ENCODE measurements around the gene JOSD1.

The JOSD1 gene

GRCh38 chr22:38700789-38701628 is at the start of gene JOSD1:
JOSD1 (minus strand) TSS chr22:38700943; CDS start chr22:38699987, 956 bp downstream.
- DNase-seq = peak; percentile 82

DNA sequence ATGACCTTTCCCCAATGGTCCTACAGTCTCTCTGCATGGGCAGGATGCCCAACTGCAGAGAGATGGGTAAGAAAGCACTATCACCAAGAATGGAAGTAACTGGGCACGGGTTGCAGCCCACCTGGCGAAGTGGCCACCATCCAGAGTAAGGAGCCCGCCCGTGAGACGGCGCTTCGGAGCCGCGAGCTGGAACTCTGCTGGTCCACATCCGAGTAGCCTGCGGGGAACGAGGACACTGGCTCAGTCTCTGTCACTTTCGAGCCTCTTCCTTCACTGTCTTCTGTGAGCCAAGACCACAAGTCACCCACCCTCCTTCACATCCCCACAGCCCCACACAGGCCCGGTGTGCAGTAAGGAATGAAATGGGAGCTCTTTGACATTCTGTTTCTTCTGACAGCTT is 49.4 kb upstream of the JOSD1 start:
- DNase-seq = no peak

DNA sequence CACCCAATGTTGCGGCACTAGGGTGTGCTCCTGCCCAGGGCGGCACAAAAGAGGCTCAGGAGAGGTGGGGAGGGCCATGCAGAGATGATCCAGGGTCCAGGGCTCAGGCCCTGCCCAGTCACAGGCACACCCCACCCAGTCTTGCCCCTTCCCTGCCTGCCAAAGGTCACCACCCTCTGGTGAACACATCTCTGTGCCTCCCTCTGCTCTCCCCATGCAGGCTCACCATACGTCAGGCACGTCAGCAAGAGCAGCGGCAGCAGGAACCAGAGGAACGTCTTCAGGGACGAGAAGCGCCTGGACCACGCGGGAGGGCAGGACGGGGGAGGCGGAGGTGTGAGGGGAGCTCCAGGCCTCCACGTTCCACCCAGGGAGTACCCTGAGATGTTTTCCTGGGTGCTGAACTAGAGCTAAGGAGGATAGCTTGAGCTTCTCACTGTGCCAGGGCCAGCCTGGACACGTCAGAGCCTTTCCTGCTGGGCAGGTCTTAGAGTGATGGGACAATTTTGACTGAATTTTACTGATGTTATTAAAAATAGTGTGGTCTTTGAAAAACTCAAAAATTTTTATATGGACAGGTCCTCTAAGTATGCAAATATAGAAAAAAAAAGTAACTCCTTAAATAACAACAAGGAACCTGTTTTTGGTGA is 47.9 kb upstream of the JOSD1 start:
- no peak for DNase-seq

GRCh38 chr22:38745676-38746460 is 45.1 kb upstream of the JOSD1 start:
- no peak for DNase-seq

DNA sequence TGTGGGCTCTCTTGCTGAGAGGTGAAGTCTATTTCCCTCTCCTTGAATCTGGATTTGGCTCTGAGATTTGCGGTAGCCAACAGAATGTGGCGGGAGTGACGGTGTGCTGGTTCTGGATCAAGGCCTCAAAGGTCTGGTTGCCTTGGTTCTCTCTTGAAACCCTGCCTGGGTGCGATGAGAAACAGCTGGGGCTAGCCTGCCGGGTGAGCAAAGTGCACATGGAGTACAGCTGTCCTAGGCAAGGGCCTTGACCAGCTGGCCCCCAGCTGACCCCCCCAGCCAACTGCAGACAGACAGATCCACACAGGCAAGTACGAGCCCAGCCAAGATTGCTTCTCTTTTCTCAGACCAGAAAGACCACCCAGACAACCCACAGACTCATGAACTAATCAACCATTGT is 44.2 kb upstream of the JOSD1 start:
- DNase-seq = no peak

- DNase-seq = no peak
These were observed 41.6 kb upstream of the JOSD1 start for GRCh38 chr22:38742176-38742942.

DNA sequence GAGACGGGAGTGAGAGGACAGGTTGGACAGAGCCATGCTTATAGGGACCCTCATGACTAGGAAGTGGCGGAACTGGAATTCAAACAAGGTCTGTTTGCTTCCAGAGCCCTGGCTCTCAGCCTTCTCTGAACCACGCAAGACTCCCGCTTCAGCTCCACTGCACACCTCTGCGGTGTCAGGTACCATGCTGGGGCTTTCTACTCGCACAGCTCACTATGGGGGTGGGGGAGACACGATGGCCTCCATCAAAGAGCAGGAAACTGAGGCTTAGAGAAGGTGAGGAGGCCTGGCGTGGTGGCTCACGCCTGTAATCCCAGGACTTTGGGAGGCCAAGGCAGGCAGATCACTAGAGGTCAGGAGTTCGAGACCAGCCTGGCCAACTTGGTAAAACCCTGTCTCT is 40.8 kb upstream of the JOSD1 start:
- DNase-seq = no peak

- DNase-seq = no peak
These were observed 40.4 kb upstream of the JOSD1 start for GRCh38 chr22:38741166-38741565.

DNA sequence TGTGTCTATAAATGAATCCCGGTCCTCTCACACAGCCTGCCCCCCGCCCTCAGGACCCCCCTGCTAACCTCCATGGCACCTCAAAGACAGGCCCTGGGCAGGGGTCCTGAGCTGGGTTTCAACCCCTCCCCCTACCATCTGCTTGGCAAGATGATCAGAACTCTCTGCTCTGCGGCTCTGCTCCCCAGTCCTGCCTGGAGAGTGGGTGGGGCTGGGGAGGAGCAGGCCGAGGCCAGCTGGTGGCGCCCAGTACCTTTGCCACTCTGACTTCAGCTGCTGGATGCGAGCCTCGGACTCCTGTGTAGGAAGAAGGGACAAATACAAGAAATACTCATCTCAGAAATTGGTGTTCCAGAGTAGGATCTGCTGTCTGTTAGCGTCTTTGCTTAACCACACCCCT is 40.0 kb upstream of the JOSD1 start:
- DNase-seq = no peak

DNA sequence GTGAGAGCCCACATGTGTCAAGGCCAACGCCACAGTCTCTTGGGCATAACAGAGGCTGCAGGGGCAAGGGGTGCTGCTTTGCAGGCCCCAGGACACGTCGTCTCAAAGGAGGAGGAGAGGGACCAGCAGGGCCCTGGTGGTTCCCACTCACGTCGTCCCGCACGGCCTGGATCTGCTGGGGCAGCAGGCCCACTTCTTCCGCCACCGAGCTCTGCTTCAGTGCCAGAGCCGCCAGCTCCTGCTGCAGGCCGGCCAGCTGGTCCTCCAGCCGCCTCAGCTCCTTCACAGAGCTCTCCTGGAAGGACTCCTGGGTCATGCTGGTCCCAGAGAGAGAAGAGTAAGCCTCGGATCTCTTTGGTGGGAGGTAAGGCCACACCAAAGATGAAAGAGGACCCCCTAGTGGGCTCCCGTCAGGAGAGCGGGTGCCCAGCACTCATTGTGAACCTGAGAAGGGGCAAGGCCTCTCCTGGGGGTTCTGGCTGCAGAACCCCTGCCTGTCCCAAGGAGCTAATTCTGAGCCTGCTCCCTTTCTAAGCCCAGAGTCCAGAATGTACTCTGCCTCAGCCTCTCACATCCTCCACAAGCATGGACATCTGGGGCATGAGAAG is 39.5 kb upstream of the JOSD1 start:
- no peak for DNase-seq

DNA sequence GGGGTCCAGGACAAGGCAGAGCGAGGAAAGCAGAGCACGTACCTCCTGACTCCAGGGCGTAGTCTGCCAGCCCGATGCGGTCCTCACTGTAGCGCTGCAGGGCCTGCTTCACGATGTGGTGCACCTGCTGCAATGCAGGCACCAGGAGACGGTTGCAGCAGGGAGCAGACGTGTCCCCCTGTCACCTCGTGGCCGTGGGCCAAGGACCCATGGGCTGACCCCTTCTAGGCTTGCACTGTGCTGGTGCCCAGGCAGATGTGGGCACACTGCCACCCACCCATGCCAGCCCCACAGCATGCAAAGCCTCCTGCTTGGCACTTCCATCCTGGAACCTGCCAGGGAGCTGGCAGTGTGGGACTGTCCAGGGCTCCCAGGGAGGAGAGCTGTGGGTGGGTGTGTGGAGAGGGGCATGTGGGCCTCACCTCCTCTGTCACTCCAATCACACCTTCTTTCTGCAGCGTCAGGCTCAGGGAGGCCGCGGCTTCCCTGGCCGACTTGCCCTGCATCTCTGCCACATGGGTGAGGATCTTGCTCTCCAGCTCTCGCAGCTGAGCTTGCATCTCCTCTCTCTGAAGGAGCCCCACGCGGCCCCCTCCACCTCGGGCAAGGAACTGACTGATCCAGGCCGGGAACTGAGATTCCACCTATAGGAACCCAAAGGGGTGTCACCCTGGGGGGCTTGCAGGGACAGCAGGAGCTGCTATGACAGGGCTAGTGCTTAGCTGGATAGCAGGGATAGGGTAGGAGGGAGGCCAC is 38.7 kb upstream of the JOSD1 start:
- no peak for DNase-seq

- DNase-seq = no peak
These were observed 37.8 kb upstream of the JOSD1 start for GRCh38 chr22:38738475-38739070.

DNA sequence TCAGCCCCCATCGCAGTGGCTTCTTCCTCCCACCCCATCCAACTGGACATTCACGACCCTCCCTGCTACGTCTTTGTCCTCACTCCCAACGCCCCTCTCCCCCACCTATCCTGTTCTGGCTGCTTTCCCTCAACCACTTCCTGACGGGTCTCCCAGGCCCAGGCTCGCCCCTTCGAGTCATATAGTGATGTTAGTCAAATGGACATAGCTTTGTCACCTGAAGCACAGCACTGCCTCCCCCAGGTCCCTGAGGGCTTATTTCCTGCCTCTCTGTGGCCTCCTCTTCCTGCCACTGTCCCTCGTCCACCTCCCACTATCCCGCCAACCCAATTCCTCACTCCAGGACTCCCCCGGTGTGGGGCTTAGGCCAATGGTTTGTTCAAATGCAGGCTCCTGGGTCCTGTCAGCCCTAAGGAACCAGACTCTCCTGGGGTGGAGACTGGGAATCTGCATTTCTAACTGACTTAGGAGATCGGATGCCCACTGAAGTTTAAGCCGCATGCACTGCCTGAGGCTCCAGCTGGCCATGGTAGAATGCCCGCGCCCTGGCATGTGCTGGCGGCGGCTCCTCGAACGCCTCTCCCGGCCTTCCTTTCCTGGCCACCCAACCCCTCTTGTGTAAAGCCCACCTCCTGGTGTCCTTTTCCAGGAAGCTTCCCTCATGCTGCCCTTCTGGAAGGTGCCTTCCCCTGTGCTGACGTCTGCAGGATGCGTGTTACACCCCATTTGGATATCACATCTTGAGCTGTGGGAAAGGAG is 36.7 kb upstream of the JOSD1 start:
- DNase-seq = no peak

- DNase-seq = no peak
These were observed 35.5 kb upstream of the JOSD1 start for GRCh38 chr22:38736257-38736570.

GRCh38 chr22:38735465-38736256 is 34.9 kb upstream of the JOSD1 start:
- no peak for DNase-seq

- DNase-seq = no peak
These were observed 34.4 kb upstream of the JOSD1 start for GRCh38 chr22:38735126-38735464.

GRCh38 chr22:38734421-38735100 is 33.8 kb upstream of the JOSD1 start:
- no peak for DNase-seq

DNA sequence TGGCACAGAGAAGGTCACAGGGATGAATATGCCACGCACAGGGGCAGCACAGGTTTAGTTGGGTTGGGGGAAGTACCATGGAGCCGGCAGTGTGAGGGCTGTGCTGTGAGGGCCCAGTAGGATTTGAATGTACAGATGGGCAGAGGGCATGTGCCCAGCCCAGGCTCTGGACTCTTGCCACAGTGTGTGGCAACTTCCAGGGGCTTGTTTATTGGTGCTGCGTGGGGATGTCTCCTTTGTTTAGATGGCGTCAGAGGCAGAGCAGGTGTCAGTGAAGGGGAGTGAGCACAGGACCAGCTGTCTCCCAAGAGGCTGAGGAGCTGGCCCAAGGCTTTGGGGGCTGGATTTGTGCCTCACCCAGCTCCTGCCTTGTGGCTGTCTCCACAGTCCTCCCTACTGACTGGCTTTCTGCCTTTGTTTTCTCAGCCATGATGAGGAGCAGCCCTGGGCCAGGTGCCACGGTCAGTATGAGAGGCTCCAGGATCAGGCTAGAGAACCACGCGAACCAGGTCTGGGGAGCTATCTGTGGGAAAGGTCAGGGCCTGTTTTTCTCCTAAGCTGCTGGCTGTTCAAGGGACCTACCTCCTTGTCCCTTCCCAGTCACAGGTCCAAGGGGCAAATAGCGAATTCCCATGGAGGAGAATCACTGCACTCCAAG is 33.1 kb upstream of the JOSD1 start:
- no peak for DNase-seq

DNA sequence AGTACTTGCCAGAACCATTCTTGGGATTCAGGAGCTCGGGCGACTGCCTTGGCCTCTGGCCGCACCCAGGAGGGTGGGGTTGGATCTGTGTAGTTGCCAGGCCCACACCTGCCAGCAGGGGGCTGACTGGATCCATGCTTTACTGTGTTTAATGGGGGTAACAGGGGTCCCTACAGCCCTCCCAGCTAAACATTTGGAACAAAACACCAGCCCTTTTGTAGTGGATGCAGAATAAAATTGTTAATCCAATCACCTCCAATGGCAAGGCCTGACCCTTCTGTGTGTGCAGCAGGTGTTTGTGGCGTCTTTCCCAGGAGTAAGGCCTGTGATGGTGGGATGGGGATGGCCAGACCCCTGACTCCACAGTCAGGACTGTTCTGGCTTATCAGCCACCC is 32.6 kb upstream of the JOSD1 start:
- no peak for DNase-seq
